GM21423 (cell line): ENCODE measurements around the gene PCNX4.
A peak's percentile ranks its signal among the peaks of the same experiment; 100 is the strongest.

ENCODE experiments used
- ATAC-seq: cut with Tn5 transposase; IDR thresholded peaks from one replicate; pipeline ENCODE4 v1.9.1; 2021; ENCODE audit warnings: mild to moderate bottlenecking, moderate library complexity; ENCODE audit not compliant: unreplicated experiment

PCNX4 gene

DNA sequence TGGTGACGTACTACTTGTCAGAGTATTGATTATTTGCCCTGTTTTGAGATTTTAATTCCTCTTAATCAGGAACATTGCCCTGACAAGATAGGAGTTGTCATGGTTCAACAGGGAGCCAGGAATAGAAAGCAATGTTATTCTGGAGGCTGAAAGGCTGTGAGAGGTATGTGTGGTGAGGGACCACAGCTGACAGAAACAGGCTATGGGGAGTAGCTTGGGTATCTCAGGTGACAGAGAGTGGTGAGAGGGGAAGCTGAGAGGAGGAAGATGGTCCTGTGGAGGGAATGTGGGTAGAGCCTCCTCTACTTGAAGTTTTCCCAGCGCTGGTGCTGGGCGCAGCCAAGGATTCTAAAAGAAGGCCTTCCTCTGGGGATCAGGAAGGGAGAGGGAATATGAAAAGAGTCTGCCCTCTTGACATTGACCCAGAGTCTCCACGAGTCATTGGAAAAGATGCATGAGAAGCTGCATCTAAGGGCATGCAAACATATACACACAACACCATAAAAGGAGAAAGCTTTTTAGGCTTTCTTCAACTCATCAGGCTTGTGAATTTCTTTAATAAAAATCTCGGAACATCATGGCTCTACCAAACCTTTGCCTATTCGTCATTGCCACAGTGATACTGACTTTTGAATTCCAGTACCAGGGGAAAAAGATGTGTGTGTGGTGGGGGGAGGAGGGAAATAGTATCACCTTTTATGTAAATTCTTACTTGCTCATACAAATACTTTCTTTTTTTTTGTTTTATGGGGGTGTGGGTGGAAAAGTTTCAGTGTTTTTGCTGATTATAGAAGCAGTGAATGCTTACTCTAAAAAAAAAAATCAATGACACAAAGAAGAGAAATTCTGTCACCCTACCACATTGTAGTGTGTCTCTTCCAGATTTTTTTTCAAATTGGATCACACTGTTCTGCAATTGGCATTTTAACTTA lies 113.4 kb downstream of the PCNX4 start:
- ATAC-seq = peak; percentile 53

DNA sequence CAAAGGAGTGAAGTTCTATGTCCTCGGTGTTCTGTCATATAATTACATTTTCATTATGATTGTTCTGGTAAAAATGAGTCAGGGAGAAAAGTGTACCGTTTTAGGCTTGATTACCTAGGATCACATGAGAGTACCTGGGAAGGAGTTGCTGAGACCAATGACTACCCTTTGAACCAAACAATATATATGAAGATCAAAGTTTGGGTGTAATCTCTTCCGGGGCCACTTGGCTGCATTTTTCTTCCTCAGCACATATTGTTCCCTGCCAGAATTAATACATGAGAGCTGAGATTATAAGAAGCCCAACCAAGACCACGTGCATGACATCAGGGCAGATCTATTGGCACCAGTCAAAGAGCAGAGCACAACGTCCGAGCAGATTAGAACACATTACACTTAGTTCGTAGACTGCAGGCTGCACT lies 114.5 kb downstream of the PCNX4 start:
- no peak for ATAC-seq

DNA sequence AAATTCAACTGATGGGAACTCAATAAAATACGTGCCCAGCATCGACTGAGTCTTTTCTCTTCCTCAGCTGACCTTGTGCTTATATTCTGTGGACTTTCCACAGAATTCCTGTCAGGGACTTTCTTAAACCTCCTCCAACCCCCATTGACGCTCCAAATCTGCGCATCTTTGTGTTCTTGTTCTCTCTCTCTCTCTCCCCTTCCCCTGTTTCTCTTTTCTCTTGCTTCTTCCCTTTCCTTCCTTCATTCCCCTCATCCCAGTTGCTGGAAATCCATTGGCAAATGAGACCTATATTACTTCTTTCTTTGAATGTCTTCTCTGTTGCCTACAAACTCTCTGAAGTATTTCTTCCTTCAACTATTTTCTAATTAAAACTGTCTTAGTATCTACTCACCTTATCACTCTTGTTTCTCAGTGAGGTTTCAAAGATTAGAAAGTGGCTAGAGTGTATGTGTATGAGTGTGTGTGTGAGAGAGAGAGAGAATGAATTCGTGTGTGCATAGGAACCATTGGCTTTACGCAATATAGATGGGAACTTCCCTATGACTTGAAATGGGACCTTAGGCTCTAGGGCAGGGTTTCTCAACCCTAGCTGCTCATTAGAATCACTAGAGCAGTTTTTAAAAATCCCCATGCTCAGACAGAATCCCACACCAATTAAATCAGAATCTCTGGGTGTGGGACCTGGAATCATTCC lies 115.3 kb downstream of the PCNX4 start:
- ATAC-seq = peak; percentile 21

DNA sequence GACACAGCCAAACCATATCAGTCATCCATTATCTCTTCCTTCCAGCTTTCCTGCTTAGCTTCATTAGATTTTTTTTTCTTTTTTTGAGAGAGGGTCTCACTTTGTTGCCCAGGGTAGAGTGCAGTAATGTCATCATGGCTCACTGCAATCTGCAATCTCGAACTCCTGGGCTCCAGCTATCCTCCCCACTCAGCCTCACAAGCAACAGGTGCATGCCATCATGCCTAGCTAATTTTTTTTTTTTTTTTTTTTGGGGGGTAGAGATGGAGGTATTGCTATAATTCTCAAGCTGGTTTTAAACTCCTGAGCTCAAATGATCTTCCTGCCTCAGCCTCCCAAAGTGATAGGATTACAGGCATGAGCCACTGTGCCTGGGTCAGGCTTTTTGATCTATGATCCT lies 119.0 kb downstream of the PCNX4 start:
- no peak for ATAC-seq

DNA sequence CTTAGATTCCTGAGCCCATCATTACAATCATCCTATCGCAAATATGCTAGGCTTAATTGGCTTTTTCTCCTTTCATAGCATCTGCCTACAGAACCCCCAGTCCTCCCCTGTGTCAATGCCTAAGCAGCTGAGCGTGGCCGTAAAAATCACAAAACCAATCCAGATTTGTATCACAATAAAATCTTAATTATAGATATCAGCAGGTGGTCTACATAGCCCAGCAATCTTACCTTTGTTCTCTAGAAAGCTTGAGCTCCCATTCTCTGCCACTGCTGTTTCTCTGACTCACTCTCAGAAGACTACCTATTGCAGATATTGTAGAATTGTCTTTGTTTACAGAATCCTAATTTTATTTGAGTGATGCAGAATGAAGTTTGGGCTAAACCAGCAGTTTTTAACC lies 119.4 kb downstream of the PCNX4 start:
- ATAC-seq = no peak

DNA sequence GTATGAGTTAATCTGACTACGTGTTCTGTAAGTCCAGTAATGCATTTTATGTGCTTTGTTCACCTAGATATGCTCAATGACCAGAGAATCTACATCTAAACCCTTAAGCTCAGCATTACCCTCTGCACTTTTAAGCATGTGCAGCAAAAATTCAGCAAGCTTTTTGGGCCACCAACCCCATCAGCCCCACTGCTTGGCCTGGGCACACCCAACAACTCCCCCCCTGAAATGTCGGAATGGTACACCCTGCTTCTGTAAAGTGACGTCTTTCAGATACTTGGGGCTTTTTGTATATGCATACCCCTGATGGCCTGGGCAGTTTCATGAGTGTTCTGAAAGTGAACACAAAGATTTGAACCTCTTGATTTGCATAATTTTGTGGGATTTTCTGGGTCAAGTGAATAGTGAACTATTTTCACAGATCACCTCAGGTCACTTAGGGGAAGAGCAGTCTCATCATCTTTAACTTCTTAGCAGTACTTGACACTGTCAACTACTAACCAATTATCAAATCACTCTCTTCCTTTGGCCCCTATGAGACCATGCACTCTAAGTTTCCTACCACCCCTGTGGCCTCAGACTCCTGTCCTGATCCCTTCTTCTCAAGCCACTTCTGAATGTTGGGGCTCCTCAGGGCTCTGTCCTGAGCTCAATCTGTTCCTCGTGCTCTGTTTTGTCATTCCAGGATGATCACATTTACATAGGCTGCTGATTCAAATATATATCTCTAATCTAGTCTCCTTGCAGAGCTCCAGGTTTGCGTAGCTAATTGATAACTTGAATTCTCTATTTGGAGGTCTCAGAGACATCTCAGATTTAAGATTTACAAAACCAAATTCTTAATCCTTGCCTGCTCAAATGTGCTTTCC lies 121.0 kb downstream of the PCNX4 start:
- ATAC-seq = peak; percentile 90

DNA sequence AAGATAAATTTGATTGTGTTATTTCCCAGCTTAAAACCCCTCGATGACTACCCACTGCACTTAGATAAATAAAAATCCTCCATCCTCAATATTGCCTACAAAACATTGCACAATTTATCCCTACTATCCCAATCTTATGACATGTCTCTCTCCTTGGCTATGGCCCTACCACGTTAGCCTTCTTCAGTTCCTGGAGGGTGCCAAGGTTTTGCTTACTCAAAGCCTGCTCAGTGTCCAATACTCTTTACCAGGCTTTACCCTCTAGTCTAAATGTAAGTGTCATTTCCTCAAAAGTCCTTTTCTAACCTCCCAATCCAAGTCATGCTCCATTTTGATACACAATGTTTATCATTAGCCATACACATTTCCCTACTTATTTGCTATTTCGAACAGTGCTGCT lies 122.3 kb downstream of the PCNX4 start:
- ATAC-seq = no peak

DNA sequence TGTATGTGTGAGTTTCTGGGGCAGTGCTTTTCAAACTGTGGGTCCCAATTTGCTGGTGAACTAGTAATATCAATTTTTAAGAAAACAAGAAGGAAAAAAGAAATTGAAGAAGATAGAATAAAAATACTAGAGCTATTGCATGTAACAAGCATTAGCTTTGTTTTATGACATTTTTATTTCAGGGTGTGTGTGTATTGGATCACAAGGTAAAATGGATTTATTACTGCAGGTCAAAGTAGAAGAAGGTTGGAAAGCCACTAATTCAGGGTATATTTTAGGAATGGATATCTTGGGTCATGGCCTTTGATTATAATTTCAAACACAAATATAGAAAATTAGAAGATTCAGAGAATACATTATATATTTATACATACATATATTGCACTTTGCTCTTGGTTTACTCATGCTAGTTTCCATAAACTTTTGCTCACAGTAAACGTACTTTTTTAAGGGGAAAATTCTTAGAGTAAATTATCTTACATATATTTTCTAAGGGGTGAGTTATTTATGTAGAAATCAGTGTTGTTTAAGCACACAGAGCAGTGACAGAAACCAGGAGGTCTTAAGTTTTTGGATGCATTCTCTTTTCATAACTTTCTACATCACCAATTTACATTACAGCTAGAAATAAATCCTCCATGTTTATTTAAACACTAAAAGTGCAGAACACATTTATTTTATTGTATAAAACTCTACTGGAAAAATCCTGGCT lies 122.8 kb downstream of the PCNX4 start:
- ATAC-seq = no peak

DNA sequence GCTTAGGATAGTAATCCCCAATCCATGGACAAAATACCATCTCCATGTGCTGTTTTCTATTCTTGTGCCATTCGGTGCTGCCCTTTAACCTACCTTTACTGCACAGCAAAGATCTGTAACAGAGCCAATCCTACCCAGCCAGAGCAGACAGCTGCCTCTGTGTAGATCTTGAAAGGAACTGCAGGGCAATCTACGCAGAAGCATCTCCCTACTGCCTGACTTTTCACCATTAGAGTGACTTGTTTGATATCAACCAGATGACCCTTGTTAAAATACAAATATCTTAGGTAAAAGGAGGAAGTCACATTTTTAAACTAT lies 123.4 kb downstream of the PCNX4 start:
- no peak for ATAC-seq

DNA sequence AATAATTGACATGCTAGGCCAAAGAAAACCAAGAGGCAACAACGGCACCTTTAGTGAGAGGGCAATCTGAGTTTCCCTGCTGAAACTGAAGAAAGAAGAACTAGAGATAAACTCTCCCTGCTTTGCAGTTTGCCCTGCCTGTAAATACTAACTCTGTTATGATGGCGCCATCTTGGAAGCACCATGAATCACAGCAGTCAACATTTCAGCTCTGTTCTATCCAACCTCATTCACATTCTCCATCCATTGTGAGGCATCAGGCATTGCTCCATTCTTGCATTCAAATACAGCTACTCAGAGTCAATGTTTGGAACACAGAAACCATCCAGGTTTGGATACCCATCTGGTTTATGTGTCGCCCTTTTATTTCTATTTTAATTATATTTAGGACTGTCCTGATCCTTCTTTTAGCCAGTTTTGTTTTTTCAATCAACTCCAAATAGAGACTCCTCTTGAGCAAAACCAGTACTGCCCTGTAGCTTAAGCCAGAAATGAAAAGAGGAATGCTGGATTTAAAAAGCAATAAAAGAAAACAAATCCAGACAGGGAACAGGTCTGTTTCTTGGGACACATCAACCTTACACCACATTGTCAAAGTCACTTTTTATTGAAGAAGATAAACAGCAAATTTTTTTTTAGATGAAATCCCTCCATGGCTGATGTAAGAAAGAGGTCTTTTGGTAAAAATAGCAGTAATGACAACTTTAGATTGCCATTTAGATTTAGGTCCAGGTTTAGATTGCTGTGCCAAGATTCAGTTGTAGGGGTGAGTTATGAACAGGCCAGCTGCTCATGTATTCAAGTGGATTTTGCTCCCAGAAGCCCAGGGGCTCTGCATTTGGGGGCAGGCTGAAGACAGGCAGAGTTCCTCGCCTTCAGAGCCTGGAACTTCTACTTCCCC lies 124.0 kb downstream of the PCNX4 start:
- no peak for ATAC-seq

DNA sequence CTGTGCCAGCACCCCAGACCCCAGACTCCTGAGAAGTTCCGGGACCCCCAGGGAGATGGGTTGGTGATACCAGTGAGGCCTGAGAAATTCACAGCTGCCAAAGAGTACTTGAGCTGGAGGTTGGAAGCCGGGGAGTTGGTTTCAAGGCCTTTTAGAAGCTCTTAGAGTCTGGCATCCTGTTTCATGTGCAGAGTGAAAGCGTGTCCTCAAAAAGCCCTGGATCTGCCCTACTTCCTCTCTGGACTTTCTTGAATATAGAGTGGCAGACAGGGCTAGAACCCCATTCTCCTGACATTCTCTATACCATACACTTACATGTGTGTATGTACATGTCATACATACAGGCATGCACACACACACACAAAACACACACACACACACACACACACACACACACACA lies 126.0 kb downstream of the PCNX4 start:
- no peak for ATAC-seq
